GM12873 (cell line): ENCODE data around the gene IRF6.

Experiments
- TF ChIP-seq, protein P1 (sequence below): IDR thresholded peaks from 2 replicates; pipeline ENCODE4 v1.5.1; 2012; ENCODE audit warnings: low read depth, mild to moderate bottlenecking, moderate library complexity, low read length, control low read depth; ENCODE audit not compliant: insufficient read depth; ENCODE audit errors: missing control alignments

The IRF6 gene

DNA sequence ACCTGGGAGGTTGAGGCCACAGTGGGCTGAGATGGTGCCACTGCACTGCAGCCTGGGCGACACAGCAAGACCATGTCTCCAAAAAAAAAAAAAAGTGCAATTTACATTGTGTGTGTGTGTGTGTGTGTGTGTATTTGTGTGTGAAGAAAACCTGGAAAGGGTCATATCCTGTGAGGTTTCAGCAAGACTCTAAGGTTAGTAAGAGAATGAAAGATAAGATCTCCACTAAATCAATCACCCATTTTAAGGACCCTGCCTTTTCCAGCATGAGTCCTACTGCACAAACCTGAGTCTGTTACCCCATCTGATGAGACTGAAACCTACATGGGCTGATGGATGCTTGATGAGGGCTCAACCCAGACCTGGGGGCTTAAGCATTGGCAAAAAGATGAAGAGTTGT, 16.7 kb downstream of the IRF6 start:
- TF ChIP-seq, protein P1, sequence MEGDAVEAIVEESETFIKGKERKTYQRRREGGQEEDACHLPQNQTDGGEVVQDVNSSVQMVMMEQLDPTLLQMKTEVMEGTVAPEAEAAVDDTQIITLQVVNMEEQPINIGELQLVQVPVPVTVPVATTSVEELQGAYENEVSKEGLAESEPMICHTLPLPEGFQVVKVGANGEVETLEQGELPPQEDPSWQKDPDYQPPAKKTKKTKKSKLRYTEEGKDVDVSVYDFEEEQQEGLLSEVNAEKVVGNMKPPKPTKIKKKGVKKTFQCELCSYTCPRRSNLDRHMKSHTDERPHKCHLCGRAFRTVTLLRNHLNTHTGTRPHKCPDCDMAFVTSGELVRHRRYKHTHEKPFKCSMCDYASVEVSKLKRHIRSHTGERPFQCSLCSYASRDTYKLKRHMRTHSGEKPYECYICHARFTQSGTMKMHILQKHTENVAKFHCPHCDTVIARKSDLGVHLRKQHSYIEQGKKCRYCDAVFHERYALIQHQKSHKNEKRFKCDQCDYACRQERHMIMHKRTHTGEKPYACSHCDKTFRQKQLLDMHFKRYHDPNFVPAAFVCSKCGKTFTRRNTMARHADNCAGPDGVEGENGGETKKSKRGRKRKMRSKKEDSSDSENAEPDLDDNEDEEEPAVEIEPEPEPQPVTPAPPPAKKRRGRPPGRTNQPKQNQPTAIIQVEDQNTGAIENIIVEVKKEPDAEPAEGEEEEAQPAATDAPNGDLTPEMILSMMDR, result no peak

GRCh38 chr1:209787551-209787950, 18.4 kb downstream of the IRF6 start:
- TF ChIP-seq, protein P1, result no peak

DNA sequence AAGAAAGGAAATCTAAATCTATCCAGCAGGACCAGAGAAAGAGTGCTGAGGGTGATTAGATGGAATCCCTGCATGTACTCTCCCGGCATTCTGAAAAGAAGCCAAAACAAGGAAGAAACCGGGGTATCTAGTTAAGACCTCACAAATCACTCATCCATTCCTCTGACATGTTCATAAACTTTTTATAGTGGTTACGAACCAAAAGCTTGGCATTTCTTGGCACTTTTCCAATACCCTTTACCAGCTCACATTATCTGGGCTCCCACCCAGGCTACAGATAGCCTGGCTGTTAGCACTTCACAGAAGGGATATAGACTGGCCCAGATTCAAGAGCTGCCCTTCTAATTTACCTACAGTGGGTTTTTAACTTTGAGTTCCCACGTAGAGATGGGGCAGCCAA, 19.8 kb downstream of the IRF6 start:
- TF ChIP-seq, protein P1, result no peak

DNA sequence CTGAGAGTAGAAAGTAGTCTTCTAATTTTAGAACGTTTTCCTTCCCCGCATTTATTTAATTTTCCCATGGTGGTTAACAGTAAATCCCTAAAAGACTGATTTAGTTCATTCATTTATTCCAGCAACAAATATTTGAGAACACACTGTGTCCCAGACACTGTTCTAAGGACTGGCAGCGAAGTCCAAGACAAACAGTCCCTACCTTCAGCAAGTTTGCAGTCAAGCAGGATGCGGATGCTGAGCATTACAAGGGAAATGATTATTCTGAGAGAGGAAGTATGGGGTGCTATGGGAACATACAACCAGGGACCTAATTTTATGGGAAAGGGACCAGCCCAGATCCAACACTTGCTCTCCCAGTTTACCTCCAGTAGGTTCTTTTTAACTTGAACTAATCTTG, 20.4 kb downstream of the IRF6 start:
- TF ChIP-seq, protein P1, result no peak

GRCh38 chr1:209784265-209785169, 21.4 kb downstream of the IRF6 start, which contains the start of gene C1orf74:
TSS of gene C1orf74 (minus strand) at chr1:209784559. CDS start at chr1:209783634, 925 bp downstream.
- TF ChIP-seq, protein P1, result no peak

DNA sequence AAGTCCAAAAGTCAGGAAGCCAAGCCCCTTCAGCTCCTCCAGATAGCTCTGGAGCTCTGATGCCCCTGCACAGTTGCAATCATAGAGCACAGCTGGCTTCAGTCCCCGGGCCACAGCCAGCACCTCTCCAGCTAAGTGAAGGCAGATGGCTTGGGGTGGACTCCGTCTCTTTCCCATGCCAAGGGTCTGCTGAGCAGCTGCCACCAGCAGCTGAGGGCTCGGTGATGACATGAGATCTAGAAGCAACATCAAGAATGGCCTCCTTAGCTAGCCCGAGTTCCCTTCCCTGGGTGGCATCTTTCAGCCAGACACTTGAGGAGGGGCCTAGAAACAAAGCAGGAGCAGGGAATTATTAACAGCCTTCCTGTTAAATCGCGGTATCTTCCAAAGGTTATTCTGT, 22.6 kb downstream of the IRF6 start:
- TF ChIP-seq, protein P1, result no peak

- TF ChIP-seq, protein P1, result no peak
Observed at GRCh38 chr1:209780268-209780667, 25.7 kb downstream of the IRF6 start.
